Kidney (tissue), 14 donors: ENCODE data around the gene GNA14. TPM values are rescaled to one million over a fixed set of nuclear protein-coding genes. Genes with fewer than 3 reads are reported as not detected.
A peak's percentile ranks its signal among the peaks of the same experiment; 100 is the strongest.

Experiments used
- DNase-seq, 5 donors: peaks; one replicate each; pipeline ENCODE4 v3.0.0-alpha.2; 2013 to 2020
- FAIRE-seq: peaks from 2 replicates; lab custom pipeline; 2012; peaks lifted over from hg19 to GRCh38; lab: Jason Lieb, UNC
- H3K27ac ChIP-seq, 2 donors: one replicate each; pipeline ENCODE4 v1.7.0; 2013; ENCODE audit warnings: low read depth in 2 of 2, low read length in 2 of 2, inconsistent platforms in 1 of 2
- H3K27me3 ChIP-seq: one replicate; pipeline ENCODE4 v1.7.1; 2013; ENCODE audit warnings: low read length, inconsistent platforms; ENCODE audit not compliant: control insufficient read depth, insufficient read depth
- H3K36me3 ChIP-seq, 3 donors: one replicate each; pipeline versions ENCODE4 v1.7.0 to v1.7.1; 2013; ENCODE audit warnings: low read length in 3 of 3, control low read depth in 1 of 3, inconsistent platforms in 1 of 3; ENCODE audit not compliant: insufficient read depth in 3 of 3, control insufficient read depth in 2 of 3
- H3K4me1 ChIP-seq, 3 donors: one replicate each; pipeline versions ENCODE4 v1.7.0 to v1.7.1; 2013; ENCODE audit warnings: low read length in 3 of 3, inconsistent platforms in 1 of 3, low read depth in 1 of 3; ENCODE audit not compliant: control insufficient read depth in 2 of 3, insufficient read depth in 2 of 3
- H3K4me3 ChIP-seq, 3 donors: one replicate each; pipeline versions ENCODE4 v1.7.0 to v1.8.1; 2013; ENCODE audit warnings: low read length in 3 of 3, control low read depth in 1 of 3, inconsistent platforms in 1 of 3
- H3K9ac ChIP-seq, 3 donors: one replicate each; pipeline versions ENCODE4 v1.7.0 to v1.7.1; 2013; ENCODE audit warnings: low read length in 3 of 3, control low read depth in 1 of 3, inconsistent platforms in 1 of 3
- H3K9me3 ChIP-seq, 3 donors: one replicate each; pipeline versions ENCODE4 v1.7.0 to v1.7.1; 2013; ENCODE audit warnings: low read length in 3 of 3, control low read depth in 1 of 3, inconsistent platforms in 1 of 3; ENCODE audit not compliant: control insufficient read depth in 2 of 3, insufficient read depth in 1 of 3
- intact Hi-C: fragments of 100-400 bp; cut with DNase I; formaldehyde crosslinking; loops from one replicate; pipeline ENCODE4 v1.11.1; 2022
- polyA plus RNA-seq: library from polyadenylated mRNA; stranded (reverse); fragments of 350-450 nt; fragmentation: Illumina TruSeq; extraction: RNeasy Lipid Tissue Mini Kit (QIAGEN cat#74804); gene quantifications from one replicate; pipeline ENCODE4 v1.2.3, GENCODE V29; 2014; ENCODE audit warnings: low read depth, low replicate concordance; ENCODE audit not compliant: insufficient read depth
- total RNA-seq: library from RNA; stranded (reverse); fragmentation: NEBNext Ultra II Directional; extraction: Animal tissue kit (Norgen Biotek cat#: 25700); gene quantifications from one replicate; pipeline ENCODE4 v1.2.1, GENCODE V29; 2021
- TF ChIP-seq, protein P1 (sequence below): IDR thresholded peaks from 3 replicates; pipeline ENCODE4 v1.5.1; 2012; ENCODE audit warnings: mild to moderate bottlenecking, moderate library complexity, borderline replicate concordance; ENCODE audit not compliant: insufficient read depth; ENCODE audit errors: extremely low read depth
- donor health status: control.
- donor health status: control.
- donor health status: control.
- donor health status: control.
- donor health status: control.
- donor health status: DM: yes; HTN: yes; CAD: no.
- donor health status: Normal renal cell carcinoma (clear cell type).

GNA14 gene
- total and polyA plus RNA-seq, 2 donors from 2014 or later, result 6.5 to 10.4 TPM

DNA sequence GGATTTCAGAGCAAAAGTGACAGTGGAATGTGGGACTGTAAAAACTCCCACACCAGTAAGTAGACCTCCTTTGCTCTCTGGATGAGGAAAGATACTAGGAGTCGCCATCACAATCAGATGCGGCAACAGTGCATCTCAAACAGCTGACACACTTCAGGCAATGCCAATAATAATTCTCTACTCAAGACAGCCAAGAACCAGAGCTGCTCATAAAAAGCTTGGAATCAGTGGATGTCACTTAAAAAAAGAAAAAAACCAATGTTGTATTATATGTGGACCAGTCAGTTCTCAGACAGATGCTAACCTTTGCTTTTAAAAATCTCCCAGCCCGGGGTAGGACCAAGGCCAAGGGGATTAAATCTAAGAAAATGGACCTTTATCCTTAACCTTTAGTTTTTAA is 185.0 kb downstream of the GNA14 start:
- FAIRE-seq (no peak), DNase-seq (peak in 3 of 5 donors; percentile 35 to 84 (median 67))

DNA sequence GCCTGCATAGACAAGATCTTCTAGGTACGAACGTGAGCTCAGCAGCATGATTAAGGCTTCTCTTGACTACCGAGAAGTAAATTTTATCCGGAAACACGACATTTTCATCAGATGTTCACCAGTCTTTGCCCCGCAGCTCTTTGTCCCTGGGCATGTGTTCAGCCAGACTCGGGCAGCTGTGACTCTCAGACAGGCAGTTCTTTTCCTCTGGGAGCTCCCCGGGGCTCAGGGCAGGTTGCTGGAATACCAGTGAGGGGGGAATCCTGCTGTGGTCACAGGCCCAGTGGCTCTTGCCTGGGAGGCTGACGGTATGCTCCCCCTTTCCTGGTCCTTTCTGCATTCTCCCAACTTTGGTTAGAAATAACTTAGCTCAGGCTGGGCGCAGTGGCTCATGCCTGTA is 186.1 kb downstream of the GNA14 start:
- Histone ChIP-seq H3K27ac (peak overlapping the region in 1 of 2 donors; percentile 53), H3K36me3 (no peaks in the 10 kb centered on the region), H3K9me3 (no peaks in the 10 kb centered on the region), H3K4me3 (peak overlapping the region in 2 of 3 donors; percentile 3 to 59), H3K27me3 (no peaks in the 10 kb centered on the region), H3K4me1 (peaks cover 6 to 12% (median 6%) of the 10 kb centered on the region in 3 donors), H3K9ac (no peak overlapping the region)
- intact Hi-C loops, result no loop called here
- FAIRE-seq (no peak), DNase-seq (no peak)
- TF ChIP-seq, protein P1, sequence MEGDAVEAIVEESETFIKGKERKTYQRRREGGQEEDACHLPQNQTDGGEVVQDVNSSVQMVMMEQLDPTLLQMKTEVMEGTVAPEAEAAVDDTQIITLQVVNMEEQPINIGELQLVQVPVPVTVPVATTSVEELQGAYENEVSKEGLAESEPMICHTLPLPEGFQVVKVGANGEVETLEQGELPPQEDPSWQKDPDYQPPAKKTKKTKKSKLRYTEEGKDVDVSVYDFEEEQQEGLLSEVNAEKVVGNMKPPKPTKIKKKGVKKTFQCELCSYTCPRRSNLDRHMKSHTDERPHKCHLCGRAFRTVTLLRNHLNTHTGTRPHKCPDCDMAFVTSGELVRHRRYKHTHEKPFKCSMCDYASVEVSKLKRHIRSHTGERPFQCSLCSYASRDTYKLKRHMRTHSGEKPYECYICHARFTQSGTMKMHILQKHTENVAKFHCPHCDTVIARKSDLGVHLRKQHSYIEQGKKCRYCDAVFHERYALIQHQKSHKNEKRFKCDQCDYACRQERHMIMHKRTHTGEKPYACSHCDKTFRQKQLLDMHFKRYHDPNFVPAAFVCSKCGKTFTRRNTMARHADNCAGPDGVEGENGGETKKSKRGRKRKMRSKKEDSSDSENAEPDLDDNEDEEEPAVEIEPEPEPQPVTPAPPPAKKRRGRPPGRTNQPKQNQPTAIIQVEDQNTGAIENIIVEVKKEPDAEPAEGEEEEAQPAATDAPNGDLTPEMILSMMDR, result no peak

More for the DNA sequence above, 185.0 kb downstream of the GNA14 start:
- no peaks in the 10 kb centered on the region for H3K27me3 ChIP-seq
- H3K36me3 ChIP-seq, result no peaks in the 10 kb centered on the region
- H3K4me3 ChIP-seq, result peak overlapping the region in 1 of 3 donors; percentile 59
- H3K9ac ChIP-seq, result no peak overlapping the region
- intact Hi-C loops, result no loop called here
- TF ChIP-seq, protein P1, result no peak
- peaks cover 6 to 9% (median 6%) of the 10 kb centered on the region in 3 donors for H3K4me1 ChIP-seq
- H3K9me3 ChIP-seq, result no peaks in the 10 kb centered on the region
- H3K27ac ChIP-seq, result peak overlapping the region in 1 of 2 donors; percentile 56

DNA sequence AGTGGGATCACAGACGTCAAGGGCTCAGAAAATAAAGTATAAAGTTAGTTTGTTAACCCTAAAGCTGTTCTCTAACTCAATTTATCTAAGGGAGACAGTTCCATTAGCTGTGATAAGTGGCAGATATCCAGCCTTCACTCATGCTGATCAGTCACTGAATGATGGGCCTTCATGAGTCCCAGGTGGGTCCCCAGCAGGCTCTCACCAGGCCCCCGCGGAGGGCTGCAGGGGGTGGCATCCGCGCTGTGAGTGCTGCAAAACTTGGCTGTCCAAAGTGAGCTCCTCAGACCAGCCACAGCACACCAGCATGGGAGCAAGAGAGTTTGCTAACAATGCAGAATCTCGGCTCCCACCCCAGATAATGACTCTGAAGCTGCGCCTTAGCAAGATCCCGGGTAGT is 187.2 kb downstream of the GNA14 start:
- Histone ChIP-seq H3K36me3 (no peaks in the 10 kb centered on the region), H3K27me3 (no peaks in the 10 kb centered on the region), H3K9ac (no peak overlapping the region), H3K27ac (no peak overlapping the region), H3K4me1 (peaks cover 4 to 12% (median 6%) of the 10 kb centered on the region in 3 donors), H3K4me3 (peak overlapping the region in 1 of 3 donors; percentile 22), H3K9me3 (no peaks in the 10 kb centered on the region)
- DNase-seq (no peak), FAIRE-seq (no peak)
- intact Hi-C loops, result no loop called here
- TF ChIP-seq, protein P1, result no peak
